KMS-11 (cell line): ENCODE data around the gene RAD51B.

Source experiments
- H2AFZ ChIP-seq: fragments of 200-600 bp; sonication (generic); 2 replicates; pipeline ENCODE4 v1.6.1; 2016; ENCODE audit warnings: antibody characterized with exemption, mixed run types, low read depth
- H3K27ac ChIP-seq: fragments of 200-600 bp; sonication (generic); 2 replicates; pipeline ENCODE4 v1.6.1; 2016; ENCODE audit warnings: mild to moderate bottlenecking, mixed run types
- H3K27me3 ChIP-seq: fragments of 200-600 bp; sonication (generic); 2 replicates; pipeline ENCODE4 v1.6.1; 2017; ENCODE audit warnings: mild to moderate bottlenecking, low read depth, mixed run types, moderate library complexity; ENCODE audit not compliant: insufficient read depth
- H3K36me3 ChIP-seq: fragments of 200-600 bp; sonication (generic); 2 replicates; pipeline ENCODE4 v1.6.1; 2017; ENCODE audit warnings: mild to moderate bottlenecking, mixed run types; ENCODE audit not compliant: insufficient read depth
- H3K4me1 ChIP-seq: fragments of 200-600 bp; sonication (generic); 2 replicates; pipeline ENCODE4 v1.6.1; 2016; ENCODE audit warnings: mild to moderate bottlenecking, low read depth, mixed run types; ENCODE audit not compliant: poor library complexity, severe bottlenecking
- H3K4me2 ChIP-seq: fragments of 200-600 bp; sonication (generic); 2 replicates; pipeline ENCODE4 v1.7.0; 2016; ENCODE audit warnings: mild to moderate bottlenecking, mixed run types
- H3K4me3 ChIP-seq: fragments of 200-600 bp; sonication (generic); IDR thresholded peaks from 2 replicates; pipeline ENCODE4 v1.6.1; 2017; ENCODE audit warnings: low read depth, low read length, mixed read lengths; ENCODE audit not compliant: insufficient read depth
- H3K79me2 ChIP-seq: fragments of 200-600 bp; sonication (generic); 2 replicates; pipeline ENCODE4 v1.6.1; 2016; ENCODE audit warnings: low read depth, mixed run types; ENCODE audit not compliant: insufficient read depth
- H3K9ac ChIP-seq: fragments of 200-600 bp; sonication (generic); 2 replicates; pipeline ENCODE4 v1.6.1; 2016; ENCODE audit warnings: mild to moderate bottlenecking, mixed run types
- H4K20me1 ChIP-seq: fragments of 200-600 bp; sonication (generic); 2 replicates; pipeline ENCODE4 v1.6.1; 2016; ENCODE audit warnings: mild to moderate bottlenecking, mixed run types; ENCODE audit not compliant: insufficient read depth
- CTCF ChIP-seq: fragments of 200-600 bp; sonication (generic); conservative IDR thresholded peaks from 2 replicates; pipeline ENCODE4 v1.6.1; 2017; ENCODE audit warnings: low read depth, mild to moderate bottlenecking, antibody characterized with exemption, low read length, moderate library complexity, mixed read lengths

RAD51B gene

DNA sequence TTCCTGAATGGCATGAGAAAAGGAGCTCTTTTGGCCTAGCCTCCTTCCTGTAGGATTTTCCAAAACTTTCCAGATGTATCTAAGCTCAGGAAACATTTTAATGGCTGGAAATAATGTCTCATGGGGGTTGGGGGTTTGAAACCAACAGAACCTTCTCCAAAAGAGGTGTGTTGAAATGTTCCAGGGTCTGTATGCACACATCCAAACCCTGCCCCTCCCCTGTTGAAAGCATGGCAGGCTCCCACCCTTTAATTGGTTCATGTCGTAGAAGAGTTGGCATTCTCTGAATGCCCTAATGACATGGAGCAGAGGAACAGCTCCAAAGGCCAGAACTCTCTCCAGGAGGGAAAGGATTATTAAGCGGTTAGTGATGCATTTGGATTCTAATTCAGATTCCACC is 620.1 kb downstream of the RAD51B start:
- Histone ChIP-seq H3K36me3 (no peaks in the 10 kb centered on the region), H3K27me3 (no peaks in the 10 kb centered on the region), H2AFZ (no peak overlapping the region), H3K4me2 (no peak overlapping the region), H3K4me1 (no peaks in the 10 kb centered on the region), H3K27ac (no peak overlapping the region), H3K4me3 (no peak overlapping the region), H3K79me2 (no peaks in the 10 kb centered on the region), H3K9ac (no peak overlapping the region), H4K20me1 (no peaks in the 10 kb centered on the region)
- no peak for TF ChIP-seq CTCF

GRCh38 chr14:68440820-68441219 is 621.2 kb downstream of the RAD51B start:
- Histone ChIP-seq H2AFZ (no peak overlapping the region), H3K27ac (no peak overlapping the region), H3K36me3 (no peaks in the 10 kb centered on the region), H3K4me3 (no peak overlapping the region), H3K27me3 (no peaks in the 10 kb centered on the region), H3K4me1 (no peaks in the 10 kb centered on the region), H3K79me2 (no peaks in the 10 kb centered on the region), H3K4me2 (no peak overlapping the region), H4K20me1 (no peaks in the 10 kb centered on the region), H3K9ac (no peak overlapping the region)
- no peak for TF ChIP-seq CTCF

DNA sequence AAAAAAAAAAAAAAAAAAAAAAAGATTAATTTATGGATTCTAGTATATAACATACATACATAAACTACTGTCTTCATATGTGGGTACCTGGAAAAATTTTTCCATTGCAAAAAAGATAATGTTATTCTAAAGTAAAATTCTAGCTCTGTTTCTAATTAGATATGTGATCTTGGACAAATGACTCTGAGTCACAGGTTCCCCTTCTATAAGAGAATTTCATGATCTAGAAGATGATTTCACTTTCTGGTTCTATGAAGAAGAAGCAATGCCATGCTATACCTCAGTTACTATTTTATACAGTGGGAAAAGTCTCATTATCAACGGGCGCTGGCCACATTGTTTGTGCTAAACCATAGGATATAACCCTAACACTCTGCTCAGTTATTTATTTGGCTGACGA is 622.0 kb downstream of the RAD51B start:
- Histone ChIP-seq H3K4me3 (no peak overlapping the region), H3K4me2 (no peak overlapping the region), H3K79me2 (no peaks in the 10 kb centered on the region), H3K27me3 (no peaks in the 10 kb centered on the region), H3K36me3 (no peaks in the 10 kb centered on the region), H2AFZ (no peak overlapping the region), H4K20me1 (no peaks in the 10 kb centered on the region), H3K27ac (no peak overlapping the region), H3K4me1 (no peaks in the 10 kb centered on the region), H3K9ac (no peak overlapping the region)
- TF ChIP-seq CTCF: no peak

DNA sequence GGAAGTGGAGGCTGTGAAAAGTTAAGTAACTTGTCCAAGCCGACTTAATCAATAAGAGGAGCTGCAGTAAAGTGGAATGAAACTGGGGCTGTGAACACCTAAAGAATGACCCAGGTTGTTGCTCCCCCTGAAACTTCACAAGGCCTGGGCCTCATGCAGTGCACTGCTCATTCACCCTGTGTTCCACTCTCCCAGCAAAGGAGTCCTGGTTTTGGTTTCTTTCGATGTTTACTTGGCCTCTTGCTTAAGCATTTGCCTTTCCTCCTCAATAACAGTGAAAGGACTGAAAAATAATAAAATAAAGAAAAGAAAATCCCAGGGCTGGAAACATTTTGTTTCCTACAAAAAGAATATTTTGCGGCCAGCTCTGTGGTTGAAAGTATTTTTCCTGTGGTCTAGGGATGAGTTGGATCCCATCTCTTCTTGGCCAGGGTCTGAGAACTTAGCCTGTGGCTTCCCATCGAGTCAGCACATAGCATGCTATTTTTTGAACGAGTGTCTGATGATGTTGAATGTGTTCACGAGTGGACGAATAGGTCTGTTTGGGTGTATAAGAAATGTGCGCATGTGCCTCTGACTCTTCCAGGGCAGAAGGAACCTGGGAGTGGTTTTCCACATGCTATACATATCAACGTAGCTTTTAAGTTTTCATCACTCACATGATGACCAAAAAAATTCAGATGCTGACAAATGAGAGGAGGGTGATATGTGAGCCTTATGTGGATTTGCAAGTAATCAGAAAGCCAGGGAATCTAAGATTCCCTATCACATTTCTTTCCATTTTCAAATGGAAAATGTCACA is 623.5 kb downstream of the RAD51B start:
- no peak for TF ChIP-seq CTCF
- H3K4me3 ChIP-seq: no peak overlapping the region
- H3K79me2 ChIP-seq: no peaks in the 10 kb centered on the region
- H3K27me3 ChIP-seq: no peaks in the 10 kb centered on the region
- no peaks in the 10 kb centered on the region for H3K4me1 ChIP-seq
- no peaks in the 10 kb centered on the region for H3K36me3 ChIP-seq
- H3K9ac ChIP-seq: no peak overlapping the region
- no peak overlapping the region for H2AFZ ChIP-seq
- H4K20me1 ChIP-seq: no peaks in the 10 kb centered on the region
- no peak overlapping the region for H3K4me2 ChIP-seq
- no peak overlapping the region for H3K27ac ChIP-seq
